Endodermal cell (in vitro differentiated cells): ENCODE data around the gene CDCA3. TPM values are rescaled to one million over a fixed set of nuclear protein-coding genes. Genes with fewer than 3 reads are reported as not detected.
A peak's percentile ranks its signal among the peaks of the same experiment; 100 is the strongest.
"Not testable (repeated sequence)": the region's sequence is repeated elsewhere in the genome, so short reads cannot be mapped to it uniquely, and the experiment has no call there.

Experiments used
- DNase-seq: peaks from one replicate; pipeline ENCODE4 v3.0.0-alpha.2; 2017
- H3K27ac ChIP-seq: 2 replicates; pipeline ENCODE4 v1.5.1; 2013; ENCODE audit warnings: mild to moderate bottlenecking, low read depth, low read length, moderate library complexity
- H3K27me3 ChIP-seq: 2 replicates; pipeline ENCODE4 v1.6.1; 2013; ENCODE audit warnings: mild to moderate bottlenecking, low read length, moderate library complexity; ENCODE audit not compliant: insufficient read depth, control insufficient read depth, poor library complexity, severe bottlenecking
- H3K36me3 ChIP-seq: 2 replicates; pipeline ENCODE4 v1.7.0; 2013; ENCODE audit warnings: mild to moderate bottlenecking, low read length, moderate library complexity; ENCODE audit not compliant: control insufficient read depth, insufficient read depth
- H3K4me1 ChIP-seq: one replicate; pipeline ENCODE4 v1.7.0; 2013; ENCODE audit warnings: low read length; ENCODE audit not compliant: control insufficient read depth, insufficient read depth
- H3K4me3 ChIP-seq: 2 replicates; pipeline ENCODE4 v1.5.1; 2013; ENCODE audit warnings: mild to moderate bottlenecking, low read length, moderate library complexity
- H3K9ac ChIP-seq: 2 replicates; pipeline ENCODE4 v1.6.1; 2013; ENCODE audit warnings: mild to moderate bottlenecking, low read length, moderate library complexity; ENCODE audit not compliant: poor library complexity, severe bottlenecking; ENCODE audit errors: extremely low read depth
- H3K9me3 ChIP-seq: 2 replicates; pipeline ENCODE4 v1.6.1; 2013; ENCODE audit warnings: mild to moderate bottlenecking, low read length, moderate library complexity; ENCODE audit not compliant: control insufficient read depth
- H3K27ac Mint-ChIP-seq: 2 replicates; pipeline ENCODE4 v1.8.0; 2020; ENCODE audit warnings: mixed read lengths
- H3K27me3 Mint-ChIP-seq: 2 replicates; pipeline ENCODE4 v1.8.0; 2021; ENCODE audit warnings: mild to moderate bottlenecking, mixed read lengths; ENCODE audit not compliant: insufficient read depth
- H3K36me3 Mint-ChIP-seq: 2 replicates; pipeline ENCODE4 v1.8.0; 2020; ENCODE audit warnings: low read depth, mixed read lengths
- H3K4me1 Mint-ChIP-seq: 2 replicates; pipeline ENCODE4 v1.8.0; 2020; ENCODE audit warnings: mixed read lengths
- H3K4me3 Mint-ChIP-seq: 2 replicates; pipeline ENCODE4 v1.8.0; 2020; ENCODE audit warnings: mild to moderate bottlenecking, moderate library complexity, mixed read lengths
- H3K9me3 Mint-ChIP-seq: 2 replicates; pipeline ENCODE4 v1.8.0; 2020; ENCODE audit warnings: mild to moderate bottlenecking, mixed read lengths
- CTCF ChIP-seq: fragments of 200-600 bp; sonication (generic); conservative IDR thresholded peaks from 2 replicates; pipeline ENCODE4 v1.5.0; 2021; ENCODE audit warnings: antibody characterized with exemption, mild to moderate bottlenecking
- WGBS, 2 experiments: methylation state at CpG; one replicate each; pipeline versions ENCODE4 v1.1.5 to v1.1.7; 2013; ENCODE audit warnings: missing lambda C conversion rate in 2 of 2, mixed read lengths in 1 of 2; ENCODE audit not compliant: insufficient coverage in 1 of 2, insufficient read length in 1 of 2; 5-methylcytosine and 5-hydroxymethylcytosine counted together
- total RNA-seq, 2 donors: library from RNA; stranded (reverse); fragmentation: NEBNext Ultra II Directional in 1 of 2; extraction: Animal tissue kit (Norgen Biotek cat#: 25700) in 1 of 2; gene quantifications; 2 replicates in 1 of 2; 3 replicates in 1 of 2; pipeline ENCODE4 v1.2.1, GENCODE V29; 2021

The CDCA3 gene
- total RNA-seq, 2 donors from 2014 or later = 53.1 to 63.9 TPM

- Mint-ChIP-seq H3K9me3 (no peaks in the 10 kb centered on the region), H3K36me3 (peaks cover 38% of the 10 kb centered on the region), H3K27me3 (no peaks in the 10 kb centered on the region), H3K4me3 (peak overlapping the region; percentile 97), H3K27ac (peak overlapping the region; percentile 95), H3K4me1 (peaks cover 55% of the 10 kb centered on the region)
- TF ChIP-seq CTCF = no peak
- peak; percentile 71 for DNase-seq
- no peaks in the 10 kb centered on the region for H3K9me3 ChIP-seq
- WGBS, 2 experiments = 84 to 88% methylated on average over 9 to 12 of the region's 12 CpGs
- peaks cover 8% of the 10 kb centered on the region for H3K4me1 ChIP-seq
- H3K4me3 ChIP-seq = peak overlapping the region; percentile 88
- H3K27ac ChIP-seq = no peak overlapping the region
- no peak overlapping the region for H3K9ac ChIP-seq
- peaks cover 33% of the 10 kb centered on the region for H3K36me3 ChIP-seq
- no peaks in the 10 kb centered on the region for H3K27me3 ChIP-seq
Measured at GRCh38 chr12:6871052-6871957, 20.2 kb upstream of the CDCA3 start.

DNA sequence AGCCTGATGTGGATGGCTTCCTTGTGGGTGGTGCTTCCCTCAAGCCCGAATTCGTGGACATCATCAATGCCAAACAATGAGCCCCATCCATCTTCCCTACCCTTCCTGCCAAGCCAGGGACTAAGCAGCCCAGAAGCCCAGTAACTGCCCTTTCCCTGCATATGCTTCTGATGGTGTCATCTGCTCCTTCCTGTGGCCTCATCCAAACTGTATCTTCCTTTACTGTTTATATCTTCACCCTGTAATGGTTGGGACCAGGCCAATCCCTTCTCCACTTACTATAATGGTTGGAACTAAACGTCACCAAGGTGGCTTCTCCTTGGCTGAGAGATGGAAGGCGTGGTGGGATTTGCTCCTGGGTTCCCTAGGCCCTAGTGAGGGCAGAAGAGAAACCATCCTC is 19.2 kb upstream of the CDCA3 start:
- H3K27ac ChIP-seq, H3K27me3 ChIP-seq, DNase-seq, H3K4me3 ChIP-seq, H3K9me3 Mint-ChIP-seq, H3K9ac ChIP-seq, H3K9me3 ChIP-seq, H3K4me1 ChIP-seq, H3K27me3 Mint-ChIP-seq: not testable (repeated sequence)
- H3K36me3 ChIP-seq = peaks cover 35% of the 10 kb centered on the region
- H3K4me3 Mint-ChIP-seq = peak overlapping the region; percentile 97
- 100% methylated on average over 1 of the region's 4 CpGs for WGBS, 2 experiments
- peaks cover 42% of the 10 kb centered on the region for H3K36me3 Mint-ChIP-seq
- H3K27ac Mint-ChIP-seq = peak overlapping the region; percentile 93
- H3K4me1 Mint-ChIP-seq = peaks cover 63% of the 10 kb centered on the region

GRCh38 chr12:6869049-6870021 is 18.2 kb upstream of the CDCA3 start:
- Histone ChIP-seq H3K27ac (no peak overlapping the region), H3K9ac (peak overlapping the region; percentile 77), H3K4me1 (peaks cover 8% of the 10 kb centered on the region), H3K36me3 (peaks cover 38% of the 10 kb centered on the region), H3K27me3 (no peaks in the 10 kb centered on the region), H3K9me3 (no peaks in the 10 kb centered on the region), H3K4me3 (peak overlapping the region; percentile 99)
- Mint-ChIP-seq H3K36me3 (peaks cover 51% of the 10 kb centered on the region), H3K27ac (peak overlapping the region; percentile 93), H3K9me3 (no peaks in the 10 kb centered on the region), H3K27me3 (no peaks in the 10 kb centered on the region), H3K4me3 (peak overlapping the region; percentile 95), H3K4me1 (peaks cover 60% of the 10 kb centered on the region)
- peak; percentile 100 for TF ChIP-seq CTCF
- WGBS, 2 experiments = 37 to 47% methylated on average over 6 to 12 of the region's 12 CpGs
- DNase-seq = peak; percentile 99
